ENCODE measurements around the gene CD8B2.

DNA sequence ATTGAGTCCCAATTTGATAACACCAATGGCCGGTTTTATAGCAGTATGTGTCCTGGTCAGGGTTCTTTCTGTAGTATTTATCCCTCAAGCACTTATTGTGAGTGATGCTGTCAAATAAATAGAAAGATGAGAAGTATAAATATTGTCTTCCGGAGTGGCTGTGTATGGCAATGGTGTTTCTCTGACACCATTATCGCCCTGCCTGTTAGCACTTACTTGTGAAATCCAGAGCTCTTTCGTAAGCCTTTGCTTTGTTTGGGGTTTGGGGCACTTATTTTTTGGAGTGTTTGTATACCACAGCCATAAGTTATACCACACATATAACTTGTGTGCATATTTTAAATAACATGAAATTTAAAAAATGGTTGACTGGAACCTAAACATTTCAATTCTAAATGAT is 29.3 kb downstream of the CD8B2 start:
- no peak for TF ChIP-seq TCF12 (IDR thresholded peaks at IDR 0.05)
- TF ChIP-seq, protein P1, sequence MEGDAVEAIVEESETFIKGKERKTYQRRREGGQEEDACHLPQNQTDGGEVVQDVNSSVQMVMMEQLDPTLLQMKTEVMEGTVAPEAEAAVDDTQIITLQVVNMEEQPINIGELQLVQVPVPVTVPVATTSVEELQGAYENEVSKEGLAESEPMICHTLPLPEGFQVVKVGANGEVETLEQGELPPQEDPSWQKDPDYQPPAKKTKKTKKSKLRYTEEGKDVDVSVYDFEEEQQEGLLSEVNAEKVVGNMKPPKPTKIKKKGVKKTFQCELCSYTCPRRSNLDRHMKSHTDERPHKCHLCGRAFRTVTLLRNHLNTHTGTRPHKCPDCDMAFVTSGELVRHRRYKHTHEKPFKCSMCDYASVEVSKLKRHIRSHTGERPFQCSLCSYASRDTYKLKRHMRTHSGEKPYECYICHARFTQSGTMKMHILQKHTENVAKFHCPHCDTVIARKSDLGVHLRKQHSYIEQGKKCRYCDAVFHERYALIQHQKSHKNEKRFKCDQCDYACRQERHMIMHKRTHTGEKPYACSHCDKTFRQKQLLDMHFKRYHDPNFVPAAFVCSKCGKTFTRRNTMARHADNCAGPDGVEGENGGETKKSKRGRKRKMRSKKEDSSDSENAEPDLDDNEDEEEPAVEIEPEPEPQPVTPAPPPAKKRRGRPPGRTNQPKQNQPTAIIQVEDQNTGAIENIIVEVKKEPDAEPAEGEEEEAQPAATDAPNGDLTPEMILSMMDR (IDR thresholded peaks at IDR 0.05): no peak
- TF ChIP-seq CHD2 (IDR thresholded peaks at IDR 0.05; ENCODE audit: low read length, partially characterized antibody): no peak
- no peak for TF ChIP-seq SIN3A (IDR thresholded peaks at IDR 0.05; ENCODE audit: borderline replicate concordance, low read depth, low read length)
- no peak for TF ChIP-seq RCOR1 (IDR thresholded peaks at IDR 0.05; ENCODE audit: low read length)
- TF ChIP-seq, protein P2, sequence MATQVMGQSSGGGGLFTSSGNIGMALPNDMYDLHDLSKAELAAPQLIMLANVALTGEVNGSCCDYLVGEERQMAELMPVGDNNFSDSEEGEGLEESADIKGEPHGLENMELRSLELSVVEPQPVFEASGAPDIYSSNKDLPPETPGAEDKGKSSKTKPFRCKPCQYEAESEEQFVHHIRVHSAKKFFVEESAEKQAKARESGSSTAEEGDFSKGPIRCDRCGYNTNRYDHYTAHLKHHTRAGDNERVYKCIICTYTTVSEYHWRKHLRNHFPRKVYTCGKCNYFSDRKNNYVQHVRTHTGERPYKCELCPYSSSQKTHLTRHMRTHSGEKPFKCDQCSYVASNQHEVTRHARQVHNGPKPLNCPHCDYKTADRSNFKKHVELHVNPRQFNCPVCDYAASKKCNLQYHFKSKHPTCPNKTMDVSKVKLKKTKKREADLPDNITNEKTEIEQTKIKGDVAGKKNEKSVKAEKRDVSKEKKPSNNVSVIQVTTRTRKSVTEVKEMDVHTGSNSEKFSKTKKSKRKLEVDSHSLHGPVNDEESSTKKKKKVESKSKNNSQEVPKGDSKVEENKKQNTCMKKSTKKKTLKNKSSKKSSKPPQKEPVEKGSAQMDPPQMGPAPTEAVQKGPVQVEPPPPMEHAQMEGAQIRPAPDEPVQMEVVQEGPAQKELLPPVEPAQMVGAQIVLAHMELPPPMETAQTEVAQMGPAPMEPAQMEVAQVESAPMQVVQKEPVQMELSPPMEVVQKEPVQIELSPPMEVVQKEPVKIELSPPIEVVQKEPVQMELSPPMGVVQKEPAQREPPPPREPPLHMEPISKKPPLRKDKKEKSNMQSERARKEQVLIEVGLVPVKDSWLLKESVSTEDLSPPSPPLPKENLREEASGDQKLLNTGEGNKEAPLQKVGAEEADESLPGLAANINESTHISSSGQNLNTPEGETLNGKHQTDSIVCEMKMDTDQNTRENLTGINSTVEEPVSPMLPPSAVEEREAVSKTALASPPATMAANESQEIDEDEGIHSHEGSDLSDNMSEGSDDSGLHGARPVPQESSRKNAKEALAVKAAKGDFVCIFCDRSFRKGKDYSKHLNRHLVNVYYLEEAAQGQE (IDR thresholded peaks at IDR 0.05; ENCODE audit: low read depth, low read length): no peak
- no peak for TF ChIP-seq MEF2A (IDR thresholded peaks at IDR 0.05; ENCODE audit: borderline replicate concordance, low read depth)
- TF ChIP-seq EP300 (IDR thresholded peaks at IDR 0.05; ENCODE audit: borderline replicate concordance in 1 of 2, low read depth in 1 of 2, low read length in 1 of 2): no peak
- TF ChIP-seq YY1 (IDR thresholded peaks at IDR 0.05; ENCODE audit: low read depth): no peak
- TF ChIP-seq EZH2phosphoT487 (IDR thresholded peaks at IDR 0.05; ENCODE audit: borderline replicate concordance, low read depth): no peak
- TF ChIP-seq POLR2AphosphoS5 (IDR thresholded peaks at IDR 0.05; ENCODE audit: low read depth, low read length): no peak
- TF ChIP-seq RAD21 (IDR thresholded peaks at IDR 0.05; ENCODE audit: low read length): no peak
- no peak for TF ChIP-seq SMC3 (IDR thresholded peaks at IDR 0.05; ENCODE audit: low read depth, low read length)

All from SK-N-SH (cell line).